HG03045 (cell line): Measurements from ENCODE around the gene CCDC24.

Source experiments
- ATAC-seq: cut with Tn5 transposase; IDR thresholded peaks from one replicate; pipeline ENCODE4 v1.9.1; 2021; ENCODE audit warnings: mild to moderate bottlenecking, moderate library complexity; ENCODE audit not compliant: unreplicated experiment

Gene CCDC24

DNA sequence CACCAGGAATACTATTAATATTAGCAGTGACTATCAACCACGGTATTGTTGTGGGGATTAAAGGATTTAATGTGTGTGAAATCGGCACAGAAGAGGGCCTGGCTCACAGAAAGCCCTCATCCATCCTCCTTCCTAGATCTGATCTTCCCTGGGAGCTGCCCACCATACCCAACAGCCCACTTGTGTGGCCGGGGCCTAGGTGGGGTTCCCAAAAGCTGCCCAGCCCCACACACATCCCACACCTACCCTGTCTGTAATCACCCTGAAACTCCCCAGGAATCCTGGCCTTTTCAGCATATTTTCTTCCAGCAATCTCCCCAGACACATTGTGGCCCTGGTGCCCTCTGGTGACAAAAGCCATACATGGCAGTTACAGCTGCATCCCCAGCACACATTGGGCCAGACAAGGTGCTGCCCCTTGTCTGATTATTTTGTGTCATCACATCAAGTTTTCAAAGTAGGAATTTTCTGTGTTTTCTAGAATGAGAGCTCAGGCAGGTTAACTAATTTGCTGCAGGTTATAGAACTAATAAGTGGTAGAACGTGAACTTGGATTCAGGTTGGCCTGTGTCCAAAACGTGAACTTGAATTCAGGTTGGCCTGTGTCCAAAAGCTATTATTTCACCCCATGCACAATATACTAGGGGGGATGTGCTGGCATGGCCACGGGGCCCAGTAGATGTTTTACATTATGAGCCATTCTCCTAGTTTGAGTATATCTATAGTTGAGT lies 45.2 kb downstream of the CCDC24 start:
- ATAC-seq, result no peak

DNA sequence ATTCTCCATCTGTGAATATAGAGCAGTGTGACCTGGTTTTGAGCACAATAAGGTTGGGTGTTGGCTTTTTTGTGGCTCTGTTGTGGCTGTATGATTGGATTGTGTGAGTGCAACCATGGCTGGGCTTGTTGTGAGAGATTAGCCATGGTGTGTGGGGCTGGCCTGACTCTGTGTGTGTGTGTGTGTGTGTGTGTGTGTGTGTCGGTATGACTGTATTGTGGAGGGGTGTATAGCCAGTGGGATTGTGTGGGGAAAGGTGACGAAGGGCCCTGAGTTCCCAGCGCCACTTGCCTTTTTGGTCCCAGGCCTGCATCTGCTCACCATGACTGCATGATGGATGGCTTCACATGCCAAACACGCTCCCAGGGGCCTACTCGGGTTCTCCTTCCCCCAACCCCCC lies 45.8 kb downstream of the CCDC24 start:
- no peak for ATAC-seq

- no peak for ATAC-seq
Observed at GRCh38 chr1:44038876-44039657, 47.7 kb downstream of the CCDC24 start.

- no peak for ATAC-seq
Observed at GRCh38 chr1:44040418-44040817, 49.0 kb downstream of the CCDC24 start.

DNA sequence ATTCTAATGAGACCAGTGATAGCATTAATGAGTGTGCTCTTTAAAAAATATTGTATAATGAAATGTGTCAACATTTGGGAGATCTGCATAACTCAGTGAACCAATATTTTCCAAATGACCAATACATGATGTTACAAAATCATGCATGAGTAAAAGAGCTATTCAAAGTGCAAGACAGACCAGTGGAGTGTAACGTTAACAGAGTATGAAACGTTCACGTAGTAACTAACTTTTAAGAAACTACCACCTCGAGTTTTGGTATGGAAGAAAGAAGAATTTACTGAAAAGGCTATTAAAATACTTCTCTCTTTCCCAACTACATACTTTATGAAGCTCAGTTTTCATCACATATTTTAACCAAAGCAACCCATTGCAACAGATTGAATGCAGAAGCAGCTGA lies 49.4 kb downstream of the CCDC24 start:
- ATAC-seq, result no peak

DNA sequence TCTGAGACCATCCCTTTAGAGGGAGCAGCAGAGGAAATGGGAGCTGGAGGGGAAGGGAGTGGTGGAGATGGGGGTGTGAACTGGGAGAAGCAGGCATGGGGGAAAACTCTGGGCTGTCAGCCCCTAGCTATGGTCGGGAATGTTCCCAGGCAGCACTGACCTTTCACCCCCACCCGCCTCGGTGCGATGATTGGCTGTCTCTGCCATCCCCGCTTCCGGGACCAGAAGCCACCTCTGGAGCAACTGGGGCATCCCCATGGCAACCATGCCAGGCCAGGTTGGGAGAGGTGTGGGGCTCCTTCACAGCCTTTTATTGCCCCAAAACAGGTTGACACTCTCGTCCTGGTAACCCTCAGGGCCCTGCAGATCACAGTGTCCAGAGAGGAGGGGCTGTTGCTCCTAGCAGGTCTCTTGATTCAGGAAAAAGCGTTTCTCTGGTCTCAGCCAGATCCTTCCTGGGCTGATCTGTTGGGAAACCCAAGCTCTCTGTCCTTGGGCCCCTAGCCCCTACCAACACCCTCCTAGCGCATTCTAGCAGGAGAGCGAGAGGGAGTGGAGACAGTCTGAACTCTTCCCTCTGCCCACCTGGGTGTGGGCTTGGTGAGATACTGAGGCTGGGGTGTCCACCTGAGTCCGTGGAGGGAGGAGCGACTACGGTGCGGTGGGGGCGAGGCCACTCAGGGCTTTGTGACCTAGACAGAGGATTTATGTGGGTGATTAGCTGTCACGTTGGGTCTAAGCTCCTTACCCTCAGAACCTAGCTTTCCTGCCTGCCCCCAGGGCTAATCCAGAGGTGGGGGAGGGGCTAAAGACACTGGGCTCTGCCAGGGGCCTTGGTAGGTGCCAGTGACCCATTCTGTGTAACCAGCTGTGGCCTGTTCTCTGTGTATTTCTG lies 52.0 kb downstream of the CCDC24 start:
- no peak for ATAC-seq

DNA sequence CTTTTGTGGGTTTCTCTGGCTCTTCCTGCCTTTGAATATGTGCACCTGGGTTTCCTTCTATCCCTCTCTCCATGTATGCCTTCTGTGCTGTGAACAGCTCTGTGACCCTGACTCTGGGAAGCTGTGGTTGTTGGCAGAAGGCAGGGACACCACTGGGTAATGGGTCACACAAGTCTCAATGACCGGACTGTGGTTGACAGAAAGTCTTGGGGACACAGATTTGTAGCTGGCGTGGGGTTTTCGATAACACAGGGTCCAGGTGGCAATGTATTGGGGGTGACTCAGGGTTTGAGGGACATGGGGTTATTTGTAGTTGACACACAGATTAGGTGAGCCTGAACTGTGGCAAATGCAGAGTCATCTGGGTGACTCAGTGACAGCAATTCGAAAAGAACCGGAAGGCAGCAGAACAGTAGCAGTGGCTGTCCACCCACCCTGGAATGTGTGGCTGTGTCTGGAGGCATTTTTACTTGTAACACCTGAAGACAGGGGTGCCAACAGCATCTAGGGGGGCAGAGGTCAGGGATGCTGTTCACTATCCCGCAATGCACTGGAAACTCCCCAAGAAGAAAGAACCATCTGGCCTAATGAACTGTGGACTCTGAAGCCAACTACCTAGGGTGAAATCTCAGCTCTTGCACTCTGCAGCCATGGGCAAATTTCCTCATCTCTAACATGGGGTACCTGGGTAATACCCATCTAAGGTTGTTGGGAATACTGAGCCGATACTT lies 52.8 kb downstream of the CCDC24 start:
- ATAC-seq, result no peak

DNA sequence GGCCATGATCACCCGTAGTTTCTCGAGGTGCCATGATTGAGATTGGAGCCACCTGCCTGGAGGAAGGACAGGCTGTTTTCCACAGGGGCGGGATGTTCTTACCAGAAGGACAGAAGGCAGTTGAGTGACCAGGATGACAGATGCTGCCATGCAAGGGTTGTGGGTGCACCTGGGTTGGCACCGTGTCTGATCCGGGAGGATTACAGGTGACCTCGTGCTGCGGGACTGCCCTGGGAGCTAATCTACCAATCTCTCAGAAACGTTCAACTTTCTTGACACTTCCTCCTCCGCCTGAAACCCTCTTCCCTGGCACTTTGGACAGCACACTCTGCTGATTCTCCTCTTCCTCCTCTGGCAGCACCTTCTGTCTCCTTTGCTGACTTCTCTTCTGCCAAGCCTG lies 53.7 kb downstream of the CCDC24 start:
- no peak for ATAC-seq
